NCI-H345 treated with DMSO at 0.1 percent for 48 hours (cell line): ENCODE results near the gene B4GALNT3.
"Not testable (repeated sequence)": the region's sequence is repeated elsewhere in the genome, so short reads cannot be mapped to it uniquely, and the experiment has no call there.

Source experiments
- DNase-seq: peaks from one replicate; lab custom pipeline; 2025; ENCODE audit not compliant: unreplicated experiment; lab: John Stamatoyannopoulos, UW

B4GALNT3 gene

GRCh38 chr12:459430-460258, at the start of gene B4GALNT3:
Gene B4GALNT3 (plus strand): TSS chr12:459939. CDS start chr12:460377, 438 bp downstream.
- DNase-seq = peak; percentile 40

- DNase-seq = no peak
Observed at GRCh38 chr12:414859-415258, 44.9 kb upstream of the B4GALNT3 start.

- no peak for DNase-seq
Observed at GRCh38 chr12:418432-418831, 41.3 kb upstream of the B4GALNT3 start.

GRCh38 chr12:422526-422925, 37.2 kb upstream of the B4GALNT3 start:
- DNase-seq = no peak

GRCh38 chr12:435737-436136, 24.0 kb upstream of the B4GALNT3 start:
- DNase-seq = not testable (repeated sequence)

GRCh38 chr12:442235-442884, 17.4 kb upstream of the B4GALNT3 start:
- DNase-seq = peak; percentile 49

- DNase-seq = no peak
Observed at GRCh38 chr12:447141-447540, 12.6 kb upstream of the B4GALNT3 start.

GRCh38 chr12:449203-449602, 10.5 kb upstream of the B4GALNT3 start:
- DNase-seq = no peak

GRCh38 chr12:450438-450837, 9.3 kb upstream of the B4GALNT3 start:
- no peak for DNase-seq

GRCh38 chr12:452667-453210, 7.0 kb upstream of the B4GALNT3 start:
- DNase-seq = no peak

GRCh38 chr12:454833-455232, 4.9 kb upstream of the B4GALNT3 start:
- no peak for DNase-seq

GRCh38 chr12:455821-456220, 3.9 kb upstream of the B4GALNT3 start:
- no peak for DNase-seq

- no peak for DNase-seq
Observed at GRCh38 chr12:457676-458075, 2.1 kb upstream of the B4GALNT3 start.

GRCh38 chr12:459050-459429, 699 bp upstream of the B4GALNT3 start:
- no peak for DNase-seq

GRCh38 chr12:460261-461230, 807 bp downstream of the B4GALNT3 start:
- no peak for DNase-seq

- DNase-seq = no peak
Observed at GRCh38 chr12:461425-461824, 1.7 kb downstream of the B4GALNT3 start.

GRCh38 chr12:462936-463705, 3.4 kb downstream of the B4GALNT3 start:
- no peak for DNase-seq

GRCh38 chr12:464484-465267, 4.9 kb downstream of the B4GALNT3 start:
- no peak for DNase-seq

- no peak for DNase-seq
Observed at GRCh38 chr12:466039-466438, 6.3 kb downstream of the B4GALNT3 start.

GRCh38 chr12:466762-467161, 7.0 kb downstream of the B4GALNT3 start:
- DNase-seq = no peak
